Measurements from ENCODE around the gene RNF224. TPM values are rescaled to one million over a fixed set of nuclear protein-coding genes. Genes with fewer than 3 reads are reported as not detected.

RNF224 gene
- total and polyA plus RNA-seq, 4 donors = not detected

DNA sequence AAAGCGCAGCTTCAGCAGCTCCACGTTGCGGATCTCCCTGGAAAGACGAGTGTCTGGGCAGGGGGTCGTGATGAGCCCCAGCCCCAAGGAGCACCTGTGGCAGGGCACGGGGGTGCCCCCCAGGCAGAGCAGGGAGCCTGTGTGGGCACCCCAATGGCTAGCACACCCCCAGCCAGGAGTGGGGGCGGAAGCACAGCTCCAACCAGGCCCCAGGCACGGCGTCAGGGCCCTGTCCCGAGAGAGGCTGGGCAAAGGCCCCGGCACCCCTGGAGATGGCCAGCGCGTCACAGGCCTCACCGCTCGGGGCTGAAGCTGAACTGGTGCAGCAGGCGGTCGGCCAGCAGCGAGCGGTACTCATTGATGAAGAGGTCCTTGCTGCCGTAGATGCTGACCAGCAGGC, 46.8 kb upstream of the RNF224 start:
- no peak for TF ChIP-seq SP1 (IDR thresholded peaks at IDR 0.05)
- no peak overlapping the region for H3K27ac ChIP-seq (ENCODE audit: low read depth in 1 of 2, low read length in 2 of 2)
- no peak for DNase-seq (ENCODE audit: low spot score)
- H3K36me3 ChIP-seq (ENCODE audit: control insufficient read depth in 4 of 4, insufficient read depth in 3 of 4, low read depth in 1 of 4, low read length in 3 of 4) = peaks cover 15 to 65% (median 27%) of the 10 kb centered on the region in 4 donors
- H3K27me3 ChIP-seq (ENCODE audit: control insufficient read depth in 4 of 4, insufficient read depth in 4 of 4, low read length in 3 of 4) = no peaks in the 10 kb centered on the region
- no peak overlapping the region for H3K9ac ChIP-seq (ENCODE audit: low read depth in 1 of 2, low read length in 2 of 2)
- 97% methylated on average over 20 of the region's 20 CpGs for WGBS
- no peaks in the 10 kb centered on the region for H3K4me1 ChIP-seq (ENCODE audit: control insufficient read depth in 4 of 4, insufficient read depth in 4 of 4, low read length in 3 of 4)
- no peaks in the 10 kb centered on the region for H3K9me3 ChIP-seq (ENCODE audit: control insufficient read depth in 4 of 4, low read length in 3 of 4)
- H3K4me3 ChIP-seq (ENCODE audit: low read depth in 1 of 3, low read length in 3 of 3) = no peak overlapping the region

- TF ChIP-seq YY1 (IDR thresholded peaks at IDR 0.05) (no peak), TAF1 (conservative IDR thresholded peaks at IDR 0.05) (no peak), FOXA2 (IDR thresholded peaks at IDR 0.05) (no peak), ATF3 (IDR thresholded peaks at IDR 0.05) (no peak), RXRA (IDR thresholded peaks at IDR 0.05) (no peak), HNF4G (IDR thresholded peaks at IDR 0.05) (no peak)
- Histone ChIP-seq H3K4me1 (ENCODE audit: control insufficient read depth in 4 of 4, insufficient read depth in 4 of 4, low read length in 3 of 4) (peaks cover 2 to 9% (median 7%) of the 10 kb centered on the region in 4 donors), H3K9me3 (ENCODE audit: control insufficient read depth in 4 of 4, low read length in 3 of 4) (no peaks in the 10 kb centered on the region), H3K9ac (ENCODE audit: low read depth in 1 of 2, low read length in 2 of 2) (no peak overlapping the region), H3K36me3 (ENCODE audit: control insufficient read depth in 4 of 4, insufficient read depth in 3 of 4, low read depth in 1 of 4, low read length in 3 of 4) (peaks cover 15 to 70% (median 28%) of the 10 kb centered on the region in 4 donors), H3K27me3 (ENCODE audit: control insufficient read depth in 4 of 4, insufficient read depth in 4 of 4, low read length in 3 of 4) (no peaks in the 10 kb centered on the region), H3K27ac (ENCODE audit: low read depth in 1 of 2, low read length in 2 of 2) (no peak overlapping the region), H3K4me3 (ENCODE audit: low read depth in 1 of 3, low read length in 3 of 3) (no peak overlapping the region)
- no peak for DNase-seq (ENCODE audit: low spot score)
- WGBS = 96% methylated on average over 22 of the region's 22 CpGs
Measured at GRCh38 chr9:137181680-137182079, 45.6 kb upstream of the RNF224 start.

GRCh38 chr9:137182836-137183235, 44.5 kb upstream of the RNF224 start:
- DNase-seq (ENCODE audit: low spot score) = no peak
- Histone ChIP-seq H3K4me3 (ENCODE audit: low read depth in 1 of 3, low read length in 3 of 3) (no peak overlapping the region), H3K4me1 (ENCODE audit: control insufficient read depth in 4 of 4, insufficient read depth in 4 of 4, low read length in 3 of 4) (peaks cover 12 to 20% (median 19%) of the 10 kb centered on the region in 4 donors), H3K9me3 (ENCODE audit: control insufficient read depth in 4 of 4, low read length in 3 of 4) (no peaks in the 10 kb centered on the region), H3K27ac (ENCODE audit: low read depth in 1 of 2, low read length in 2 of 2) (no peak overlapping the region), H3K9ac (ENCODE audit: low read depth in 1 of 2, low read length in 2 of 2) (no peak overlapping the region), H3K27me3 (ENCODE audit: control insufficient read depth in 4 of 4, insufficient read depth in 4 of 4, low read length in 3 of 4) (no peaks in the 10 kb centered on the region), H3K36me3 (ENCODE audit: control insufficient read depth in 4 of 4, insufficient read depth in 3 of 4, low read depth in 1 of 4, low read length in 3 of 4) (peaks cover 15 to 68% (median 26%) of the 10 kb centered on the region in 4 donors)
- 96% methylated on average over 17 of the region's 17 CpGs for WGBS
- TF ChIP-seq FOXA1 (IDR thresholded peaks at IDR 0.05) (no peak), FOXA2 (IDR thresholded peaks at IDR 0.05) (no peak), REST (IDR thresholded peaks at IDR 0.05) (no peak), RAD21 (IDR thresholded peaks at IDR 0.05) (no peak), SP1 (IDR thresholded peaks at IDR 0.05) (no peak), HNF4G (IDR thresholded peaks at IDR 0.05) (no peak), RXRA (IDR thresholded peaks at IDR 0.05) (no peak), YY1 (IDR thresholded peaks at IDR 0.05) (no peak), ATF3 (IDR thresholded peaks at IDR 0.05) (no peak), TAF1 (conservative IDR thresholded peaks at IDR 0.05) (no peak), EGR1 (IDR thresholded peaks at IDR 0.05; ENCODE audit: low read depth in 2 of 2) (no peak), CTCF (IDR thresholded peaks at IDR 0.05; ENCODE audit: low read depth, low read length, missing input control) (no peak)
- TF ChIP-seq, protein P1, sequence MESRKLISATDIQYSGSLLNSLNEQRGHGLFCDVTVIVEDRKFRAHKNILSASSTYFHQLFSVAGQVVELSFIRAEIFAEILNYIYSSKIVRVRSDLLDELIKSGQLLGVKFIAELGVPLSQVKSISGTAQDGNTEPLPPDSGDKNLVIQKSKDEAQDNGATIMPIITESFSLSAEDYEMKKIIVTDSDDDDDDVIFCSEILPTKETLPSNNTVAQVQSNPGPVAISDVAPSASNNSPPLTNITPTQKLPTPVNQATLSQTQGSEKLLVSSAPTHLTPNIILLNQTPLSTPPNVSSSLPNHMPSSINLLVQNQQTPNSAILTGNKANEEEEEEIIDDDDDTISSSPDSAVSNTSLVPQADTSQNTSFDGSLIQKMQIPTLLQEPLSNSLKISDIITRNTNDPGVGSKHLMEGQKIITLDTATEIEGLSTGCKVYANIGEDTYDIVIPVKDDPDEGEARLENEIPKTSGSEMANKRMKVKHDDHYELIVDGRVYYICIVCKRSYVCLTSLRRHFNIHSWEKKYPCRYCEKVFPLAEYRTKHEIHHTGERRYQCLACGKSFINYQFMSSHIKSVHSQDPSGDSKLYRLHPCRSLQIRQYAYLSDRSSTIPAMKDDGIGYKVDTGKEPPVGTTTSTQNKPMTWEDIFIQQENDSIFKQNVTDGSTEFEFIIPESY (IDR thresholded peaks at IDR 0.05) = no peak
